DLD1 (cell line): ENCODE data around the gene PEX11A.

Source experiments
- in situ Hi-C: cut with HindIII; loops from 2 replicates; pipeline ENCODE4 v1.10.0; 2017; ENCODE audit warnings: low sequenced_read_pairs

PEX11A gene

GRCh38 chr15:89656116-89656815, 34.3 kb downstream of the PEX11A start:
- in situ Hi-C loops, result no loop called here

GRCh38 chr15:89654847-89655805, 35.4 kb downstream of the PEX11A start, which contains the start of gene KIF7:
Gene KIF7 (minus strand): TSS chr15:89655467. CDS start chr15:89652930, 2,537 bp downstream.
- in situ Hi-C loops, result no loop called here

GRCh38 chr15:89654301-89654761, 36.2 kb downstream of the PEX11A start:
- in situ Hi-C loops, result no loop called here

- in situ Hi-C loops, result no loop called here
These were observed 37.0 kb downstream of the PEX11A start for GRCh38 chr15:89653578-89653977.

- in situ Hi-C loops, result no loop called here
These were observed 37.9 kb downstream of the PEX11A start for GRCh38 chr15:89652666-89653065.

- in situ Hi-C loops, result no loop called here
These were observed 38.4 kb downstream of the PEX11A start for GRCh38 chr15:89652131-89652530.

GRCh38 chr15:89649716-89650115, 40.8 kb downstream of the PEX11A start:
- in situ Hi-C loops, result no loop called here

- in situ Hi-C loops, result no loop called here
These were observed 41.4 kb downstream of the PEX11A start for GRCh38 chr15:89649013-89649625.

- in situ Hi-C loops, result no loop called here
These were observed 42.2 kb downstream of the PEX11A start for GRCh38 chr15:89648106-89649012.

- in situ Hi-C loops, result no loop called here
These were observed 43.2 kb downstream of the PEX11A start for GRCh38 chr15:89647191-89647851.

GRCh38 chr15:89646416-89647141, 44.0 kb downstream of the PEX11A start:
- in situ Hi-C loops, result no loop called here

- in situ Hi-C loops, result no loop called here
These were observed 44.9 kb downstream of the PEX11A start for GRCh38 chr15:89645680-89646079.

- in situ Hi-C loops, result no loop called here
These were observed 48.4 kb downstream of the PEX11A start for GRCh38 chr15:89642106-89642505.

- in situ Hi-C loops, result no loop called here
These were observed 49.5 kb downstream of the PEX11A start for GRCh38 chr15:89641053-89641452.

GRCh38 chr15:89640245-89640644, 50.3 kb downstream of the PEX11A start:
- in situ Hi-C loops, result no loop called here

- in situ Hi-C loops, result no loop called here
These were observed 57.0 kb downstream of the PEX11A start for GRCh38 chr15:89633585-89633984.

- in situ Hi-C loops, result no loop called here
These were observed 57.8 kb downstream of the PEX11A start for GRCh38 chr15:89632563-89633430.

GRCh38 chr15:89631902-89632264, 58.7 kb downstream of the PEX11A start:
- in situ Hi-C loops, result no loop called here
